ENCODE measurements around the gene EFCAB5.
"Not testable (repeated sequence)": the region's sequence is repeated elsewhere in the genome, so short reads cannot be mapped to it uniquely, and the experiment has no call there.

EFCAB5 gene

DNA sequence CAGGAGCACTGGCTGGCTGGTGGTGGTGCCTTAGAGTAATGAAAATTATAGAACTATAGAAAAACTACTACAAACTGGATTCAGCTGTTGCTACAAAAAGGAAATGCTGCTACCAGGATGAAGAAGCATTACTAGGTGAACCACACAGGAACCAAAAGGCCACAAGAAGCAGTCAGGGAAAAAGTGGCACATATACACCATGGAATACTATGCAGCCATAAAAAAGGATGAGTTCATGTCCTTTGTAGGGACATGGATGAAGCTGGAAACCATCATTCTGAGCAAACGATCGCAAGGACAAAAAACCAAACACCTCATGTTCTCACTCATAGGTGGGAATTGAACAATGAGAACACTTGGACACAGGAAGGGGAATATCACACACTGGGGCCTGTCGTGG lies 5.5 kb upstream of the EFCAB5 start:
- not testable (repeated sequence) for DNase-seq (ENCODE audit: low read depth)

DNA sequence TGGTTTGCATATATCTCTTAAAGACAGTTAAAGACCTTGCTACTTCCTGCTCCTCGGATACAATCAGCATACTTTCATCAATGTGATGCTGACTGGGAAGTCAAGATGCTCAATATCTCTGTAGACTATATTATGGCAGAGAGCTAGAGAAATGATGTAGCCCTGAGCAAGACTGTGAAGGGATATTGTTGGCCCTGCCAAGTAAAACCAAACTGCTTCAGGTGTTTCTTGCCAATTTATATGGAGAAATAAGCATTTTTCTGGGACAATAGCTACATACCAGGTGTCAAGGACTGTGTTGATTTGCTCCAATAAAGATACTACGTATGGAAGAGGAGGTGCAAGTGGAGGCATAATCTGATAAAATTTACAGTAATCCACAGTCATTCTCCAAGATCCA lies 4.7 kb upstream of the EFCAB5 start:
- DNase-seq (ENCODE audit: low read depth): no peak

GRCh38 chr17:29945281-29945680 lies 3.8 kb downstream of the EFCAB5 start:
- DNase-seq (ENCODE audit: low read depth): no peak

- no peak for DNase-seq (ENCODE audit: low read depth)
Observed at GRCh38 chr17:29948448-29949215, 7.2 kb downstream of the EFCAB5 start.

- no peak for DNase-seq (ENCODE audit: low read depth)
Observed at GRCh38 chr17:29949696-29950095, 8.3 kb downstream of the EFCAB5 start.

DNA sequence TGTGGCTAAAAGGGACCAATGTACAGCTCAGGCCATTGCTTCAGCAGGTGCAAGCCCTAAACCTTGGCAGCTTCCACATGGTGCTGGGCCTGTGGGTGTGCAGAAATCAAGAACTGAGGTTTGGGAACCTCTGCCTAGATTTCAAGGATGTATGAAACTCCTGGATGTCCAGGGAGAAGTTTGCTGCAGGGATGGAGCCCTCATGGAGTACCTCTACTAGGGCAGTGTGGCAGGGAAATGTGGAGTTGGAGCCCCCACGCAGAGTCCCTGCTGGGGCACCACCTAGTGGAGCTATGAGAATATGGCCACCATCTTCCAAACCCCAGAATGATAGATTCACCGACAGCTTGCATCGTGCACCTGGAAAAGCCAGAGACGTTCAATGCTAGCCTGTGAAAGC lies 13.0 kb downstream of the EFCAB5 start:
- DNase-seq (ENCODE audit: low read depth): no peak

DNA sequence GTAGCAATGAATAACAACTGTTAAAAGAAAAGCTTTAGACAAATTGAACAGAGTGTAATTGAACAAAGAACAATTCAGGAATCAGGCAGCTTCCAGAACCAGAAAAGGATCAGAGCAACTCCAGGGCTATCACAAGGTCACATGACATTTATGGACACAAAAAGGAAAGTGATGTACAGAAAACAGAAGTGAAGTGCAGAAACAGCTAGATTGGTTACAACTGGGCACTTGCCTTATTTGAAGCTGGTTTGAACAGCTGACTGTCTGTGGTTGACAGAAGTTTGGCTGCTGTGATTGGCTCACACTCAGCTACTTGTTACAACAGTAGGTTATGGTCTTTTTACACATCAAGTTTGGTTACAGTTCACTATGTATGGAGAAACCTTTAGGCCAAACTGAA lies 14.8 kb downstream of the EFCAB5 start:
- DNase-seq (ENCODE audit: low read depth): no peak

DNA sequence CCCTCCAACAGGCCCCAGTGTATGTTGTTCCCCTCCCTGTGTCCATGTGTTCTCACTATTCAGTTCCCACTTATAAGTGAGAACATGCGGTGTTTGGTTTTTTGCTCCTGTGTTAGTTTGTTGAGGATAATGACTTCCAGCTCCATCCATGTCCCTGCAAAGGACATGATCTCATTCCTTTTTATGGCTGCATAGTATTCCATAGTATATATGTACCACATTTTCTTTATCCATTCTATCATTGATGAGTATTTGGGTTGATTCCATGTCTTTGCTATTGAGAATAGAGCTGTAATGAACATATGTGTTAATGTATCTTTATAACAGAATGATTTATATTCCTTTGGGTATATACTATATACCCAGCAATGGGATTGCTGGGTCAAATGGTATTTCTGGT lies 16.1 kb downstream of the EFCAB5 start:
- DNase-seq (ENCODE audit: low read depth): not testable (repeated sequence)

GRCh38 chr17:29958947-29959657 lies 17.7 kb downstream of the EFCAB5 start:
- DNase-seq (ENCODE audit: low read depth): no peak

GRCh38 chr17:29959658-29960337 lies 18.4 kb downstream of the EFCAB5 start:
- no peak for DNase-seq (ENCODE audit: low read depth)

GRCh38 chr17:29962656-29963055 lies 21.2 kb downstream of the EFCAB5 start:
- no peak for DNase-seq (ENCODE audit: low read depth)

GRCh38 chr17:29968271-29968670 lies 26.8 kb downstream of the EFCAB5 start:
- no peak for DNase-seq (ENCODE audit: low read depth)

- DNase-seq (ENCODE audit: low read depth): no peak
Observed at GRCh38 chr17:29972277-29972676, 30.8 kb downstream of the EFCAB5 start.

- DNase-seq (ENCODE audit: low read depth): no peak
Observed at GRCh38 chr17:29973005-29973404, 31.6 kb downstream of the EFCAB5 start.

- no peak for DNase-seq (ENCODE audit: low read depth)
Observed at GRCh38 chr17:29977836-29978235, 36.4 kb downstream of the EFCAB5 start.

DNA sequence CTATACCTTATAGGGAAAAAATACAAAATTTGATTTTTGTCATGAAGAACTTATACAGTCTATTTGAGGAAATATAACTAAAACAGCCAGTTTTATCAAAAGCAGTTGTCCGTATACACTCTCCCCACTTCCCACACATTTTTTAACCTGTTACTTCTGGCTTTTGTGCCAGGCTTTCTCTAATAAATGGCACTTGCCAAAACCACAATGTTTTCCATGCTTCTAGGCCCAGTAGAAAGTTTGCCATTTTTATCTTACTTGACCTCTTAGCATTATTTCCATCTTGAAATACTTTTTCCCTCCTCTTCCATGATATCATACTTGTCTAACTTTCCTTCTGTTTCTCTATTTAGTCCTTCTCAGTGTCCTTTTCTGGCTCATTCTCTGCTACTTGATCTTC lies 38.8 kb downstream of the EFCAB5 start:
- DNase-seq (ENCODE audit: low read depth): no peak

DNA sequence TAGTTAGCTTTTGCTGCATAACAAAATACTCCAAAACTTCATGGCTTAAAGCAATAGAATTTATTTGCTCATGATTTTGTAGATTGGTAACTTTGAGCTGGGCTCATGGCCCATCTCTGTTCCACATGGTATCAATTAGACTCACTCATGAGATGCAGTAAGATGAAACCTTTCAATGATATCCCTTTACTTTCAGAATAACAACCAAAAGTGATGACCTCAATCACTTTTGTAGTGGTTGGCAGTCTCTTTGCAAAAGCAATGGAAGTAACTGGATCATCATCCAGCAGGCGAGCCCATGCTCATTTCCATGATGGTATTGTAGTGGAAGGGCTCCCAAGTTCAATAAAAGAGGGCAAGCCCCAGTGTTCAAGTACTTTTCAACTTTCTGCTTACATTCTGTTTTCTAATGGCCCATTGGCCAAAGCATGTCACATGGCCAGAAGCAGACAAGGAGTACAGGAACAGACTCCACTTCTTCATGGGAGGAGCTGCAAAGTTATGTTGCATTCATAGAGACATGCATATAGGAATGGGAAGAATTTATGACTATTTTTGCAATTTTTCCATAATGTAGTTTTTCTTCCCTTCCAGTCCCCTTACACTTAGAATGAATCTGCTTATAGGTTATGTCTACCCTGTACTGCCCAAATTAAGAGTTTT lies 41.7 kb downstream of the EFCAB5 start:
- no peak for DNase-seq (ENCODE audit: low read depth)

DNA sequence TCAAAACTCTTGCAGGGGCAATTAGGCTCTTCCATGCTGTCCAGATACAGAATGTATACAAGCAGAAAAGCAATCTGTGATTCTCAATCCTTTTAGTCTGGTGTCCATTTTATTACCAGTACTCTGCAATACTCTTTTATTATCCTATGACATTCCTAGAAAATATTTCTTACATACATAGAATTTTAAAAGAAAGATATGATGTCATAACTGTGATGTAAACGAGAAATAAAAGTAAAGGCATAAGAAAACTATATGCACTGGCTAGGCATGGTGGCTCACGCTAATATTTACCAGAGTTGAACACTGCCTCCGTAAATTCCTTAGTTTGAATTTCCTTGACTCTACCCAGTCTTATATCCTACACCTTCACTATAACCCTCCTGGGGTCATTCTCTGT lies 55.0 kb downstream of the EFCAB5 start:
- no peak for DNase-seq (ENCODE audit: low read depth)

GRCh38 chr17:30000001-30000754 lies 58.7 kb downstream of the EFCAB5 start:
- DNase-seq (ENCODE audit: low read depth): no peak

DNA sequence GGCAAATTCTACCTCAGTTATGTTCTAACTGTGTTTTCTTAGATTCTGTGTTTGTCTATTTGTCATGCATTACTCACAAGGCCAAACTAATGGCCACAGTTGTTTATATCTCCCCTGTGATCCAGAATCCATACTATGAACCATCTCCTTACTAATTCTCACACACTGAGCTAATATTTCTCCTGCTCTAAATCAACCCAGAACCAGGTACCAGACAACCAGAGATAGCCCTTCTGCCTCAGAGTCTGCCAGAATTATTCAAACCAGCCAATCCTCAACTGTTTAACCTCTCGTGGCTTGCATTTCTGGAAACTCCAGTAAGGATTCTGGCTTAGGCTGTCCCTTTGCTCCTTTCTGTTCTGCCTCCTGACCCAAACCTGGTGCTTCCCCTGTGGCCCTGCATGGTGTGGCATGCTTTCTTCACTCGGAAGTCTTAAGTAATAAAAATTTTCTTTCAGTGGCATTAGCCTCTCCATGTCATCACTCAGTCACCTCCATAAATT lies 59.4 kb downstream of the EFCAB5 start:
- no peak for DNase-seq (ENCODE audit: low read depth)

- DNase-seq (ENCODE audit: low read depth): no peak
Observed at GRCh38 chr17:30002088-30002487, 60.7 kb downstream of the EFCAB5 start.
